GM19193 (cell line): ENCODE results near the gene PACSIN2.

ENCODE experiments used
- POLR2A ChIP-seq: IDR thresholded peaks from 4 replicates; pipeline ENCODE4 v1.6.1; 2011; ENCODE audit not compliant: insufficient read depth, insufficient read length; ENCODE audit errors: extremely low read depth

PACSIN2 gene

DNA sequence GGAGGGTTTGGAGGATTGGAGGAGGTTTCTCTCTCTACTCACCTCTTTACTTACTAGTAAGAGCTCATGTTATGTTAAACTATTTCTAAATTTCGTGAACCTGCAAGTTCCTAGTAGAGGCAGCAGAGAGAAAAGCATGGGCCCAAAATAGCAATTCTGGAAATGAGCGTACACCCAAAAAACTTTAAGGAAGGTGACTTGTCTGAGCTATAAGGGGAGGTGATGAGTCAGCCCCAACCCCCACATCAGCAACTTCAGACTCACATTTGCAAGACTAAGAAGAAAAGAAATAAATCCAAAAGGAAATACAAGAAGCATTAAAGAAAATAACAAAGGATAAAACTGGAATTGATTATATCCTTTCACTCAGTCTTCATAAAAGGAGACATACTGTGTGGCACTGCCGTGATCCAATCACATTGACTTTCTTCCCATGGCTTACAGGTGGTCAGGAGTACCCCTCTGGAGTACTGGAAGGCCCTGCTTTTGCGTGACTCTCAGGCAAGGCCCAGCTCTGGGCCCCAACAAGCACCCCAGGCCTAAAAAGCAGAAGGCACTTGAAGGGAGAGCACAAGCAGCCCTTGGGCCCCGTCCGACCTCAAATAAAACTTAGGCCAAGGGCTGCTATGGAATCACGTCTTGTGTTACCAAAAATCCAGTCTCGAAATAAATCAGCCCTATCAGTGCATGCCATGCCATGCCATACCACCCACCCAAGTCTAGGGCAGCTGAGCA, 14.3 kb downstream of the PACSIN2 start:
- TF ChIP-seq POLR2A: no peak

DNA sequence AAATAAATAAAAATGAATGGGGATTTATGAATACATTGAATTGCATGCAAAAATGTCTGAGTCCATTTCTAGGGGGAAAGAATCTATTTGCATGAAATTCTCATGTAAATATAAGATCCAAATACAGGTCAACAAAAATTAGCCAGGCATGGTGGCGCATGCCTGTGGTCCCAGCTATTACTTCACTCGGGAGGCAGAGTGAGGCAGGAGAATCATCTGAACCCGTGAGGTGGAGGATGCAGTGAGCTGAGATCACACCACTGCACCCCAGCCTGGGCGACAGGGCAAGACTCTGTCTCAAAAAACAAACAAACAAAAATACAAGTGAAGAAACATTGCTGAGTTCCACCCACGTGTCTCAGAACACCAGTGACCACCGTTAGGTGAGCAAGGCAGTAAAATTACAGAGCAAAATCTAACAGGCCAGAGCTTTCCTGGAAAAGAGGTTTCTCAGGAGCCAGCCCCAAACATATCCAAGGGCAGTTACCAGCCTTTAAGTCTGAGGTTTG, 17.3 kb downstream of the PACSIN2 start:
- TF ChIP-seq POLR2A: no peak

DNA sequence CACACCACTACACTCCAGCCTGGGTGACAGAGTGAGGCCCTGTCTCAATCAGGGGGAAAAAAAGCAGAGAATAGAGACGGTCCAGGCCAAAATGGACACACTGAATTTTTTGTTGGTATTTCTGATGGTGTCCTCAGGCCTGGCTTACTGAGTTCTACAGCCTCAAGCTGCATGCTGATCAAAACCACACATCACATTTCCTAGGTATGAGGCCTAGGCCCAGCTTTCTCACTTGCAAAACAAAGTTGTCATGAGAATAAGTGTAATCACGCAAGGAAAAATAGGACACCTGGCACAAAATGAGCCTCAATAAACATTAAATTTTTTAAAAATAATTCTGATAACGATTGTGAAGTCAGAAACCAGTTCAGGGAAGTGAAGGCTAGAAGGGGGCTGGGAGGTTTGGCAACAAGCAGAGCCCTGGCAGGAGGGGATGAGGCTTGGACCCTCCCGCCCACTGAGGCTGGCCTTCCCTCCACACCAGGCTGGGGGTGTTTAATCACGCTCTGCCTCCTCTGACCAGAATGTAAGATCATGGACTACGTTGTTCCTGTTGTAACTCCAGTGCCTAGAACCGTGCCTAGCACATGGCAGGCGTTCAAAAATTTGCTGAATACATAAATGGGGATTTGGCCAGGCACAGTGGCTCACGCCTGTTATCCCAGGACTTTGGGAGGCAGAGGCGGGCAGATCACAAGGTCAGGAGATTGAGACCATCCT, 18.1 kb downstream of the PACSIN2 start:
- no peak for TF ChIP-seq POLR2A

DNA sequence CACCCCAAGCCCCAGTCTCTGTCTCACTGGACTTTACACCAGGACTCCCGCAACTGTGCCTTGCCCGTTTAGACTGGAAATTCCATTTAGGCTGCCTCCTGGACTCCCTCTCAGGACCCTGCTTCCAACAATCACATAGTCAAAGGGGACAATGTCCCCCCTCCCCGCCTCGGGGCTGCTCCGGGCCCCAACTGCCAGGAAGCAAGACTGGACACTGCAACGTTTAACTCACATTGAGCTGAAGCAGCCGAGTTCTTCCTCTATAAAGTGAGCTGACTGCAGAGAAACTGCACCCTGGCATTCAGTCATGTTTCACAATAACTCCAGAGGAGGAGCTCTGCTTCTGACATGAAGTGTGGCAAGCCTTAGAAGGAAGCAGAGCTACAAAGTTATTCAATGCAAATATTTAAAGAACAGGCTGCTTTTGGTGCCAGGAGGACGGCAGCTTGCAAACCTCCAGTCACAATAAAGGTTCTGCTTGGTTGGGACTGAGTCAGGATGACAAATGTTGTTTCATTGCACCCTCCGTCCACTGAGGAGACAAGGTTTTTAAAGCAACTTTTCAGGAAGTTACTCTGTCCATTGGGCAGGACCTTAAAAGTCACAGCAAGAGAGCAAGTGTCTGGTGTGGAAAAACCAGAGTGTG, 19.9 kb downstream of the PACSIN2 start:
- TF ChIP-seq POLR2A: no peak

DNA sequence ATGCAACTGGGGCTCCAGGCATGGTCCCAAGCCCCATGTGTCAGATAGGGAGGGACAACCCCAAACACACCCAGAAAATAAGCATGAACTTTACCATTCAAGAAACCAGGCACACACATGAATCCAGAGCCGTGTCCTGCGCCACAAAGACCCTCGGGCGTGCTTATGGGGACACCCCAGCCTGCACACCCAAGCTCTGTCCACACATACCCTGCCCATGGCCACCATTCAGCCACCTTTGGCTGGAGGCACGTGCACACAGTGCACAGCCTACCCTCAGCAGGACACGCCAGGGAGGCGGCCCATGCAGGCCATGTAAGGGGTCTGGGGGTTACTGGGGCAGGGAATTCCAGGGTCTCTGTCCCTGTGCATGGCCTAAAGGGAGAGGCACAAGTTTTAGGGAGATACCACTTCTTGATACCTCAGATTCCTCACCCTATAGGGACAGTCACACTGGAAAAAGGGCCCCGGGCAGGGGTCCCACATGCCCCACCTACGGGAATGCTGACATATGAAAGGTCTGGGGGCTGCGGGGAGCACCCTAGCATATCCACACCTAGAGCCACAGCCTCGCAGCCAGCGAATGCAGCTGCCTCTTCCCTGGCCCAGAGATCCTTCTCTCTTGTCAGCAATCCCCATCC, 20.6 kb downstream of the PACSIN2 start:
- no peak for TF ChIP-seq POLR2A

DNA sequence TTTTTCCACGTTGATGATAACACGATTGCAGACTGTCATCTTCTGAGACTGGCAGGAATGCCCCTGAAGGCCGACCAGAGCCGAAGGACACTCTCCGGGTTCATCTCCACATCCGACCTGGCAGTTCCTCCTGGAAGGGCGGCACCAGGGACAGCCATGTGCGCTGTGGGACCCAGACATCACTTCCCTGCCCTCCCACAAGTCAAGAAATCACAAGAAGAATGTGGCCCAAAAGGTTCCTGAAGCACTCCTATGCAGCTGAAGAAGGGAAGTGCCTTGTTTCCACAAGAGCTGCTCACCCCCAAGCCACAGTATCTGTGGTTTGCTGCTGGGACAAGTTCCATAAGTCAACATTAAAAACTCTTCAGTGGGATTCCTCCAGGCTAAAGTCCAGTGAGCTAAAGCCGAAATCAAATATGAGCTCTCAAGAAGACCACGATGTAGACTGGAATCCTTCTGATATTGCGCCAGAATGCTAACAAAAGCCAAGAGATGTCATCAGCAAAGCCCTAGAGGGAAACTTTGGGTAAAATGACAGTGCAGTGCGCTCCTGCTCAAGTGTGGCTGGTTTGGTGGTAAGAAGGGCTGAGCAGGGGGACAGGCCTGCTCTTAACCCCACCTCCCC, 21.2 kb downstream of the PACSIN2 start:
- no peak for TF ChIP-seq POLR2A

DNA sequence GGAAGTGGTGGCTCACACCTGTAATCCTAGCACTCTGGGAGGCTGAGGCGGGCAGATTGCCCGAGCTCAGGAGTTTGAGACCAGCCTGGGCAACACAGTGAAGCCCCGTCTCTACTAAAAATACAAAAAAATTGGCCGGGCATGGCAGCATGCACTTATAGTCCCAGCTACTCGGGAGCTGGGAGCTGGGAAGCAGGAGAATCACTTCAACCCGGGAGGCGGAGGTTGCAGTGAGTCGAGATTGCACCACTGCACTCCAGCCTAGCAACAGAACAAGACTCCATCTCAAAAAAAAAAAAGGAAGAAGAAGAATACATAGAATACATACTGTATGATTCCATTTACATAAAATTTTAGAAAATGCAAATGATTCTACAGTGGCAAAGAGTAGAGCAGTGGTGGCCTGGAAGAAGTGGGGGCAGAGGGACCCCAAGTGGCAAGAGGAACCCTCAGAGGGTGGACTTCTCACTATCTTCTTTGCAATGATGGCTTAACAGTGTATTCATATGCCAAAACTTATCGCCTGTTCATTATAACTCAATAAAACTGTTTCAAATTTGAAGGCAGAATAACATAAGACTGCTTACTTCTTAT, 22.0 kb downstream of the PACSIN2 start:
- TF ChIP-seq POLR2A: no peak

DNA sequence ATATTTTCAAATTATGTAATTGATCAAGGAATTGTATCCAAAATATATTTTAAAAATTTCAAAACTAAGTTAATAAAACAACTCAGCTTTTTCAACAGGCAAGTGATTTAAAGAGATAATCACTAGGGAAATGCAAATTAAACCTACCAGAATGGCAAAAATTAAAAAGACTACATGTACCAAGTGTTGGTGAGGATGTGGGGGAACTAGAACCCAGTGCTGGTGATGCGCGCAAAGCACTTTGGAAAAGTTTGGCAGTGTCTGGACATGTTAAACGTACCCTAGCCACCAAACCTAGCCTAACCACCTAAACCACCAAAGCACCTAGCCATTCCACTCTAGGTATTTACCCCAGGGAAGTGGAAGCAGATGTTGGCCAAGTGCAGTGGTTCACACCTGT, 22.9 kb downstream of the PACSIN2 start:
- TF ChIP-seq POLR2A: no peak

DNA sequence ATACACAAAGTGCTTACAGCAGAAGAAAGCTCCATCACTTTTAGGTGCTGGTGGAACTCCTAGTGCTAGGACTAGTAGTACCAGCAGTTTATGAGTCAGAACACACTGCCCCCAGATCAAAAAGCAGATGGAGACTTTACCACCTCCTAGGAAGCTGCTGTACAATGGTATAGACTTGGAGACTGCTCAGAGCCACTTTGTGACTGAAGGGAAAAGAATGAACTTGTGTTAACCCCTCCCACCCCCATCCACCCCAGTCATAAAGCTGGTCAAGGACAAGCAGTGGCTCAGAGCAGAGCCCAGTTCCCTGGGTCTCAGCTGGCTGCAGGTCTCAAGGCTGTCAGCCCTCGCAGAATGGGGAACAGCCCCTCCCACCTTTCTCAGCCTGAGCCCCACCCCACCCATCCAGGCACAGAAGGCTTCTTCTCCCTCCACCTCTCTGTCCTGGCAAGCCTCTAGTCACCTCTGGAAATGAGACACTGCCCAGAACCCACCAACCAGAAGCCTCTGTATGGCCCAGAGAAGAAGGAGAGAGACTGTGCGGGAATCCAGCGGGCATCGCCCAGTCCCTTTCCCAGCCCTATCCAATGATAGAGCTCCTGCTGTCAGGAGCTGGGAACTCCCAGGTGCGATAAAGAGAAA, 23.8 kb downstream of the PACSIN2 start:
- no peak for TF ChIP-seq POLR2A

DNA sequence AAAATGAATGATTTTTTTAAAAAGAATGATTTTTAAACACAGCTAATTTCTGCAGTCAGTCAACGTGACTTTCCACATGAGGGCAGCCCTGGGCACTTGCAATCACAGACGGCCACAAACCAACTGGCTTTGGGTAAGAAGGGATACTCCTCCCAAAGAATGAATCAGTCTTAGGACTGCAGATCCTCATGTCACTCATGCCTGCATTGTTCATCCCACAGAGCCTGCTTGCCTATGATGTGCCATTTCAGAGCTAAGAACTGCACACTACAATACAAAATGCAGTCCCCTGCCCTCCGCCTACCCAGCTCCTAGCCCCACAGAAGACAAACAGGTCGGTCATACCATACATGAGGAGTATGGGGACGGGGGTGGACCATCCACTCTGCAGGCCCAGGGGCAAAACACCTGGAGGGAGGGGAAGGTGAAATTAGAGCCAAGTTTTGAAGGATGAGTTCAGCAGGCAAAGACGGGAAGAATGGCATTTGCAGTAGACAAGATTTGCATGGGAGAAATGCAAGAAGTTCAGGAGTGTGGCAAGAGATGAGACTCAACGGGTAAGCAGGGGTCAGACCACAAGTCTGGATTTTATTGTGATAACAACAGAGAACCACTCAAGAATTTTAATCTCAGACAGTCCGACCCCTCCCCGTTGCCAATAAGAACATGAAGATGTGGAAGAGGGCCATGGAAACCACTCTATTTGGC, 24.7 kb downstream of the PACSIN2 start:
- TF ChIP-seq POLR2A: no peak

DNA sequence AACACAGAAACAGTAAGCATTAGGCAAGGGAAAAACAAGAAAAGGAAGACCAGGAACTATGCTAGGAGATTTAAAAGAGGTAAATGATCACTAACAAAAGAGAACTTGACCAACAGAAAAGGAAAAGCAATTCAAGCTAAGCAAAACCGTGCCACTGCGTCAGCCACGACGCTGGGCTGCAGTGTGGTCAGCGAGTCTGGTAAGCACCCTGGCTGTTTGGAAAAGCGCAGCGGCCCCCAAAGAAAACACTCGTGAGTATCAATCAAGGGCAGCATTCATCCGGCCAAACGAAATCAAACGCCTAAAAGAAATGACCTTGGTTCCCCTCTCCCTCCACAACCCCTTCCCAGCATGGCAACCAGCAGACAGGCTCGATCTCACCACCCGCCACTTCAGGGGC, 28.8 kb downstream of the PACSIN2 start:
- TF ChIP-seq POLR2A: no peak

DNA sequence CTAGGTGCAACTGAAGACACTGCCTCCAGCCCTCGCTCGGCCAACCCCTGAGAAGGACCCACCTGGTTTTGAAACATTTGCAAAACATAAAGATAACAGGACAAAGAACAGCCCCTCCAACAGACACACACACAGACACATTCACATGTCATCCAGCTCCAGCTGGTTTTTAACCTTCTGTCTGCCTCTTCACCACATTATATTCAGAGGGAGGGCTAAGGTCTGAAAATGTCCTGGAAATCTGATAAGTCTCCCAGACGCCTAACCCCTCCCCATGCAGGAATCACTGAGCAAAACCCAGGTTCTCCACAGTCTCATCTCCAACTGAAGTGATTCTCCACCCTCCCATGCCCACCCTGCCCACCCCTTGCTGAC, 29.4 kb downstream of the PACSIN2 start:
- no peak for TF ChIP-seq POLR2A

DNA sequence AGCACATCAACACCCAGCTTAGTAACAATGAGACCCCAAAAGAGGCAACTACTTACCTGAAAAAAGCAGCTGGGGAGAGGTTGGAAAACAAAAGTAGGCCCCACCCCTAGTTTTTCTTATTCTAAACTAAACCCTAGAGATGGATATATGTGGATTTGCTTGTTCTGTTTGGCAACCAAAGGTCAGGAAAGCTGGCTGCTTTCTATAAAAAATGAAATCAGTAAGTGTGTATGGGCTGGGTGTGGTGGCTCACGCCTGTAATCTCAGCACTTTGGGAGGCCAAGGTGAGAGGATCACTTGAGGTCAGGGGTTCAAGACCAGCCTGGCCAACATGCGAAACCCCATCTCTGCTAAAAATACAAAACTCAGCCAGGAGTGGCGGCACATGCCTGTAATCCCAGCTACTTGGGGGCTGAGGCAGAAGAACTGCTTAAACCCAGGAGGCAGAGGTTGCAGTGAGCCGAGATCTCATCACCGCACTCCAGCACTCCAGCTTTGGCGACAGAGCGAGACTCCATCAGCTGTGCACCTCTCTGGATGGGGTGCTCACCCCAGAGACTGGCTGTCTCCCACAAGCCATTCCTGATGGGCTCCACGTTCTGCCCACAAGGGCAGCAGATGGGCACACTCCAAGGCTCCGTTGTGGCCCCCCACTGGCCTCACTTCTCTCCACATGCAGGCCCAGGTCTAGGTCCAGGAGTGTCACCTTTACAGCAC, 30.0 kb downstream of the PACSIN2 start:
- no peak for TF ChIP-seq POLR2A

DNA sequence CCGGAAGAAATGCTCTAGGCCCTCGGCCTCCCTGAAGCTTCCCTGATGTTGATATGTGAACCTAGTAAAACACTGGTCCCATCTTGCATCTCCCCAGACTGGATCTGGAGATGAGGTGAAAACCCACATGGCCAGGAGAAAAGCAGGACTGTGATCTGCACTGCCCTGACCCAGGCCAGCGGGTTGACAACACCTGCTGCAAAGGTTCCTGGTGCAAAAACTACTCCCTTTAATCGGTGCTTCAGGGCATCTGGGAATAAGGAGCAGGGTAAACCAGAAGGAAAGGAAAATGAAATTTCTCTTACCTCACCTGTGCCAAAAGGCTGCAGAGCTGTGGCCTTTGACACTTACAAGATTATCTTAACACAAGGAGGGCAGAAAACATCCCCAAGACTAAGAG, 30.6 kb downstream of the PACSIN2 start:
- no peak for TF ChIP-seq POLR2A

DNA sequence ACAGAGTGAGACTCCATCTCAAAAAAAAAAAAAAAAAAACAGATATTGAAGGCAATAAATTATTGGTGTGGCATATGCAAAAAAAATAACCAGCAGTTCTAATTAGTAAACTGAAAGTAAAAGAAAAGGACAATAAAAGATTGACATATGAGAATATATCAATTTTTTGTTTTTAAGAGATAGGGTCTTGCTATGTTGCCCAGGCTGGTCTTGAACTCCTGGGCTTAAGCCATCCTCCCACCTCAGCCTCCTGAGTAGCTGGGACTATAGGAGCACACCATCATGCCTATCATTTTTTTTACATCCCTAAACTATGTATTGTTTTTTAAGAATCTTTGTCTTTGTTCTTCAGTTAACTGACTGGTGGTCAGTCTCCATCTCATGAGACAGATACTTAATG, 31.5 kb downstream of the PACSIN2 start:
- TF ChIP-seq POLR2A: no peak
